GM20431 (cell line): Measurements from ENCODE around the gene UNC13B.
"Not testable (repeated sequence)": the region's sequence is repeated elsewhere in the genome, so short reads cannot be mapped to it uniquely, and the experiment has no call there.

Source experiments
- in situ Hi-C: fragments of 300-500 bp; cut with MseI, MboI; formaldehyde crosslinking; loops from one replicate; pipeline ENCODE4 v1.15.0; 2020; ENCODE audit warnings: low sequenced_read_pairs; ENCODE audit not compliant: unreplicated experiment

Gene UNC13B

DNA sequence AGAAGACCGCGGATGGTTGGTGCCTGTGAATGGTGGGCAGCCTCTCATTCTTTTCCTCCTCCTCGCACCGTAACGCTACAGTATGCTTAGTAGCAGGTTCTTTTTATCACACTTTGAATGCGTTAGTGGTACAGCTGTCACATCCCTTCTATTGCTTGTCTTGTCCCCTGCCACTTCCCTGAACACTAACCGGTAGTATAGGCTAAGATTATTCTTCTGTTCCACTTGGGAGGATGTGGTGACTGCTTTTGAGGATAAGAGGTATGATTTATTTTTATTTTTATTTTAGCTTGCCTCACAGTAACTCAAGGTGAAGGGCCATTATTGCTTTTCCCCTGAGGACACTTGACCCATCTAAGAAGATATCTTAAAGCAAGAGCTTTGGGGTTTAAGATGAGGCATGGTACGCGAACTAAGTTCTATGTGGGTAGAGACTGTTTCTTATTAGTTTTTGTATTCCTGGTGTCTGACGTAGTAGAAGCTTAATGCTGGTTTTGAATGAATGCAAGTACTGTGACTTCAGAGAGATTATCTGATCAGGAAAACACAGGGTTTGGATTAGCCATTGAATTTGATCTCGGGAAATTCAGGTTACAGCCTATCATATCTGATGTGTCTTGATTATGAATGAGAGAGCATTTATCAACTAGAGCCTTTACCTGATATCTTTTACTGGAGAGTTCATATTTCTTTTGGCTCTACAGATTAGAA lies 951 bp downstream of the UNC13B start:
- in situ Hi-C loops: no loop called here

- in situ Hi-C loops: no loop called here
Measured at GRCh38 chr9:35163413-35163812, 1.6 kb downstream of the UNC13B start.

DNA sequence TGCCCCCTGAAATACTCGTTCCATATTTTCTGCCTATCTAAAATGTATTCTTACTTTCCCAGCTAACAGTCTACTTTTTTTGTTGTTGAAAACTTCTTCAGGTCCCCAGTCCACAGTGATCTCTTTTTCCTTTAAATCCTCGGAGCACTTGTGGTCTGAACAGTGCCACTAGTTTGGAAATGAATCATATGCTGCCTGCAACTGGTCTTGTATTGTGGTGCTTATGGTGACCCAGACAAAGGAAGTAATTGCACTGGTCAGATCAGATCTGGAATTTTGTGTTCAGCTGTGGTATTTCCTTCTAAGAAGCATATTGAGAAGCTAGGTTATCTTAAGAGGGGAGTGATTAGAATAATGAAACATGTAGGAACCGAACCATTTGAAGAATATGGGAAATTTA lies 2.9 kb downstream of the UNC13B start:
- in situ Hi-C loops: no loop called here

DNA sequence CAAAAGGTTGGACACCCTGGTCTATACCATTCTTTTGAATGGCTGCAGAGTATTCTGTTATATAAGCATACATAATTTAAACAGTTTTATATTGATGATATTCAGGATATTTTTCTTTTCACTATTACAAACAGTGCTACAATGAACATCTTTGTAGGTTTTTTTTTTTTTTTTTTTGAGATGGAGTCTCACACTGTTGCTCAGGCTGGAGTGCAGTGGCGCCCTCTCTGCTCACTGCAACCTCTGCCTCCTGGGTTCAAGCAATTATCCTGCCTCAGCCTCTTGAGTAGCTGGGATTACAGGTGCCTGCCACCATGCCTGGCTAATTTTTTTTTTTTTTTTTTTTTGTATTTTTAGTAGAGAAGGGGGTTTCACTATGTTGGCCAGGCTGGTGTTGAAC lies 5.6 kb downstream of the UNC13B start:
- in situ Hi-C loops: not testable (repeated sequence)

DNA sequence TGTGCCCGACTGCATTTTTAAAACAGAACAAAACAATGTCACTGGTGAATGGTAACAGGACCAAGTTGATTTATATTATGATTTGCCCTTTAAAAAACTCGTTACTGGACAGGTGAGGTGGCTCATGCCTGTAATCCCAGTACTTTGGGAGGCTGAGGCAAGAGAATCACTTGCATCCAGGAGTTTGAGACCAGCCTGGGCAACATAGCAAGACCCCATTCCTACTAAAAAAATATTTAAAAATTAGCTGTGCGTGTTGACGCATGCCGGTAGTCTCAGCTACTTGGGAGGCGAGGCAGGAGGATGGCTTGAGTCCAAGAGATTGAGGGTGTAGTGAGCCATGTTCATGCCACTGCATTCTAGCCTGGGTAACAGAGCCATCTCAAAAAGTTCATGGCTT lies 7.2 kb downstream of the UNC13B start:
- in situ Hi-C loops: no loop called here

DNA sequence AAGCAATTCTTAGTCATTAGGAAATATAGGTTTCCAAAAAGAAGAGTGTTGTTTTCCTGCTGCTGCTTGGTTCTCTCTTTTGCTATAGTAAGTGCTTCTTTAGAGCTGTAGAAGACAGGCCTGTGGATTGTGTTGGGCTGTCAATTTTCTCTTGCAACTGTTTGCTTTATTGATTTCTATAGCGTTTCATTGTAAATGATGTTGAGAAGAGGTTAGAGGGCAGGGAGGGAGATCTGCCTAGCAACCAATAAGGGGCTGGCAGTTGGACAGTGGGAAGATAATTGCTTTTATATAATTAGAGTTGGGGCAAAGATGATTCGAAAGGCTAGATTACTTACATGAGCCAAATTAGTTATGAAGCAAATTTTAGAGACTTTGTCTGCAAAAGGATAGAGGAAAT lies 11.1 kb downstream of the UNC13B start:
- in situ Hi-C loops: no loop called here

DNA sequence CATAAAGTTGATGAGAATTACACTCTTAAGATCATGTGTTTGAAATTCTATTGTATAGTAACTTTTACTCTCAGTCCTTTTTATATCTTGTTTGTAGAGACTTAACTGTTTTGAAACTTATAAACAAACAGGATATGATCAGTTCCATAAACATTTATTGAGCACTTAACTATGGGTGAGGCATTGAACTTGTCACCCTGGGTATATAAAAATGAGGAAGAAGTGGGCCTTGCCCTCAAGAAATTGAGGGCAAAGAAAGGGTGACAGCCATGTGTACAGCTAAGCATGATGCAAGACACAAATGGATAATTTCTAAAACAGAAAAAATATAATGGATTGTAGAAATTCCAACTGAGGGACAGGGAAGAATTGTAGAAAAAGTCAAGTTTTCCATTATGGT lies 15.7 kb downstream of the UNC13B start:
- in situ Hi-C loops: no loop called here

DNA sequence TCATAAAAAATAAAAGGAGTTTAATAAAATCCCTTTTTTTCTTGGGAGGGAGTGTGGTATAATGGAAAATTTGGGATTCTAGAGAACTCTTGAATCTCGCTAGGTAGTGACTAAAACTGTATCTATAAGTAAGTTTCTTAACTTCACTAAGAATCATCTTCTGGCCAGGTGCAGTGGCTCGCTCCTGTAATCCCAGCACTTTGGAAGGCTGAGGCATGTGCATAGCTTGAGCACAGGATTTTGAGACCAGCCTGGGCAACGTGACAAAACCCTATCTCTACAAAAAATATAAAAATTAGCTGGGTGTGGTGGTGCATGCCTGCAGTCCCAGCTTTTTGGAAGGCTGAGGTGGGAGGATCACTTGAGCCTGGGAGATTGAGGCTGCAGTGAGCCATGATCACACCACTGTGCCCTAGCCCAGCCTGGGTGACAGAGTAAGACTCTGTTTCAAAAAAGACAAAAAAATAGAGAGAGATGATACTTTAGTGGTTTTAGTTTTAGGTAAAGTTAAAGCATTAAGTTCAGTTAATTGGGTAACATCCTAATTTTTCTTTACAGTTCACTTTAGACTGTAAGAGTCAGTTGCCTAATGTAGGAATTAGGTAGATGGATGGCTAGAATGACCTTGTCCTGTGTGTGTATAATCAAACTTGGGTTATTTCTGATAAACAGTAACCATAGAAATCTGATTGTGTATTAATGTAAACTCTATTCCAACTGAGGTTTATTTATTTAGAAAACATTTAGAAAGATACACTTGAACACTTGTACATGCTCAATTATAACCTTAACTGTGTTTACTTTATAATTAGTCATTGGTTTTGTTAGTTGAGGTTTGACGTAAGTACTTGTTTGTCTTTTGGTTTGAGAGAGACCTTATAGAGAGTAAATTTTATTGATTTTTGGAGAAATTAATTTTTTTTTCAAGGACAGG lies 17.8 kb downstream of the UNC13B start:
- in situ Hi-C loops: no loop called here

GRCh38 chr9:35180801-35181200 lies 19.0 kb downstream of the UNC13B start:
- in situ Hi-C loops: no loop called here

GRCh38 chr9:35182401-35182800 lies 20.6 kb downstream of the UNC13B start:
- in situ Hi-C loops: not testable (repeated sequence)

DNA sequence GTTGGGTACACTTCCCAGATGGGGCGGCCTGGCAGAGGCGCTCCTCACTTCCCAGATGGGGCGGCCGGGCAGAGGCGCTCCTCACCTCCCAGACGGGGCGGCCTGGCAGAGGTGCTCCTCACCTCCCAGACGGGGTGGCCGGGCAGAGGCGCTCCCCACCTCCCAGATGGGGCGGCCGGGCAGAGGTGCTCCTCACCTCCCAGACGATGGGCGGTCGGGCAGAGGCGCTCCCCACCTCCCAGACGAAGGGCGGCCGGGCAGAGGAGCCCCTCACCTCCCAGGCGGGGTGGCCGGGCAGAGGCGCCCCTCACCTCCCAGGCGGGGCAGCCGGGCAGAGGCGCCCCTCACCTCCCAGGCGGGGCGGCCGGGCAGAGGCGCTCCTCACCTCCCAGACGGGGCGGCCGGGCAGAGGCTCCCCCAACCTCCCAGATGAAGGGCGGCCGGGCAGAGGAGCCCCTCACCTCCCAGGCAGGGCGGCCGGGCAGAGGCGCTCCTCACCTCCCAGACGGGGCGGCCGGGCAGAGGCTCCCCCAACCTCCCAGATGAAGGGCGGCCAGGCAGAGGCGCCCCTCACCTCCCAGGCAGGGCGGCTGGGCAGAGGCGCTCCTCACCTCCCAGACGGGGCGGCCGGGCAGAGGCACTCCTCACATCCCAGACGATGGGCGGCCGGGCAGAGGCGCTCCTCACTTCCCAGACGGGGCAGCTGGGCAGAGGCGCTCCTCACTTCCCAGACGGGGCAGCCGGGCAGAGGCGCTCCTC lies 21.4 kb downstream of the UNC13B start:
- in situ Hi-C loops: not testable (repeated sequence)

DNA sequence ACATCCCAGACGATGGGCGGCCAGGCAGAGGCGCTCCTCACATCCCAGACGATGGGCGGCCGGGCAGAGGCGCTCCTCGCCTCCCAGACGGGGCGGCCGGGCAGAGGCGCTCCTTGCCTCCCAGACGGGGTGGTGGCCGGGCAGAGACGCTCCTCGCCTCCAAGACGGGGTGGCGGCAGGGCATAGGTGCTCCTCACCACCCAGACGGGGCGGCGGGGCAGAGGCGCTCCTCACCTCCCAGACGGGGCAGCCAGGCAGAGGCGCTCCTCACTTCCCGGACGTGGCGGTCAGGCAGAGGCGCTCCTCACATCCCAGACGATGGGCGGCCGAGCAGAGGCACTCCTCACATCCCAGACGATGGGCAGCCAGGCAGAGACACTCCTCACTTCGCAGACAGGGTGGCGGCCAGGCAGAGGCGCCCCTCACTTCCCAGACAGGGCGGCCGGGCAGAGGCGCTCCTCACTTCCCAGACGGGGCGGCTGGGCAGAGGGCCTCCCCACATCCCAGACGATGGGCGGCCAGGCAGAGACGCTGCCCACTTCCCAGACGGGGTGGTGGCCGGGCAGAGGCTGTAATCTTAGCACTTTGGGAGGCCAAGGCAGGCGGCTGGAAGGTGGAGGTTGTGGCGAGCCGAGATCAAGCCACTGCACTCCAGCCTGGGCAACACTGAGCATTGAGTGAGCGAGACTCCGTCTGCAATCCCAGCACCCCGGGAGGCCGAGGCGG lies 22.1 kb downstream of the UNC13B start:
- in situ Hi-C loops: not testable (repeated sequence)

DNA sequence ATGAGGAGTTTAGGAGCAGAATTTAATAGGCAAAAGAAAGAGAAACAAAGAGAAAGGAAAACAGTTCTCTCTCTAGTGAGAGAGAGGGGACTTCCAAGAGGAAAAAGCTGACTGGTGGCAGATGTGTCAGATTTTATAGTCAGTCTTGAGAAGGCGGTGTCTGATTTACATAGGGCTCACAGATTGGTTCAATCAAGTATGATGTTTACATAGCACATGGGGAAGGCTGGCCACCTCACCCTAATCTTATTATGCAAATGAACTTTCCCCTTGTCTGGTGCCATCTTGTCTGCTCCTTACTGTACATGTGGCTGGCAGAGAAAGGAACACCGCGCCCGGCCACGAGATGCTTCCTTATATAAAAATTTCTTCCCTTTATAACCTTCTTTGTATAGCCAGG lies 24.7 kb downstream of the UNC13B start:
- in situ Hi-C loops: no loop called here

DNA sequence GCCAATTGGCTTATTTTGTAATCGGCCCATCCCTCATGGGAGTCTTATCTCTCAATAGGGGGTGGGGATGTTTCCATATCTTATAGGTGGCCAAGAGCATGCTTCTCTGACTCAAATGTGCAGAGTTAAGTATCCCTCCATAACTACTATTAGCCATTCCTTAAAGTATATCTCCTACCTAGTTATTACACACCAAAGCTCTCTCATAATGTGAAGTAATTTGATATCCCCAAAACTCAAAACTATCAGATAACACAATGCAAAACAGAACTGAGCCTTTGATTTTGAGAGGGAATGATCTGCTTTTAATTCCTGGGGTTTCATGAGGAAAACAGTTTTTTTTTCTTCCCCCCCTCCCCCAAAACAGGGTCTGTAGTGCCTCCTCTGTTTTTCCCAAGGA lies 28.4 kb downstream of the UNC13B start:
- in situ Hi-C loops: no loop called here

- in situ Hi-C loops: no loop called here
Measured at GRCh38 chr9:35191105-35191504, 29.3 kb downstream of the UNC13B start.

GRCh38 chr9:35193762-35194161 lies 32.0 kb downstream of the UNC13B start:
- in situ Hi-C loops: no loop called here

DNA sequence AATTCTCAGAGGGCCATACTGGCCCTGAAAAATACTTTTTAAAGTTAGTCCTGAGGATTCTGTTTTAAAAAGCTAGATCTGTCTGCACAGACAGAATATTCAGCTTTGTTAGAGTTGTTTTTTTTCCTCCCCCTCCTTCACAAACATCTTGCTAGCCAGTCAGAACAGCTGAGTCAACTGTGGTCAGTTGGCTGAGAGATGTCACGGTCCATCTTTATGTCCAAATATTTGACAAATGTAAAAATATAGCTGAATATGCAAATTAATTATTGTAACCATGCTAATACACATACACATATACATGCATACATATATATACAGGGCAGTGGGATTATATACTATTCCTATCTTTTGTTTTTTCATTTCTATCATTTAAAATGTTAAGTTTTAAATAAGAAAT lies 33.9 kb downstream of the UNC13B start:
- in situ Hi-C loops: no loop called here

GRCh38 chr9:35198191-35198590 lies 36.4 kb downstream of the UNC13B start:
- in situ Hi-C loops: no loop called here

DNA sequence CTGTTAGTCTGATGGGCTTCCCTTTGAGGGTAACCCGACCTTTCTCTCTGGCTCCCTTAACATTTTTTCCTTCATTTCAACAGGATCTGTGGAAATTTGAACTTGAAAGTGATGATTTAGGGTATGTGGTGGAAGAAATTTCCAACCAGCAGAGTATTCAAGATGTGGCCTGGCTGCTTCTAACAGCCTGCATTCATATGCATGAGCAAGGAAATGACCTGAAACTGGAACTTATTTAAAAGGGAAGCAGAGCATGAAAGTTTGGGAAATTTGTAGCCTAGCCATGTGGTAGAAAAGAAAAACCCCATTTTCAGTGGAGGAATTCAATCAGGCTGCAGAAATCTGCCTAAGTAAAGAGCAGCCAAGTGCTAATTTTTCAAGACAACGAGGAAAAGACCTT lies 41.7 kb downstream of the UNC13B start:
- in situ Hi-C loops: no loop called here

DNA sequence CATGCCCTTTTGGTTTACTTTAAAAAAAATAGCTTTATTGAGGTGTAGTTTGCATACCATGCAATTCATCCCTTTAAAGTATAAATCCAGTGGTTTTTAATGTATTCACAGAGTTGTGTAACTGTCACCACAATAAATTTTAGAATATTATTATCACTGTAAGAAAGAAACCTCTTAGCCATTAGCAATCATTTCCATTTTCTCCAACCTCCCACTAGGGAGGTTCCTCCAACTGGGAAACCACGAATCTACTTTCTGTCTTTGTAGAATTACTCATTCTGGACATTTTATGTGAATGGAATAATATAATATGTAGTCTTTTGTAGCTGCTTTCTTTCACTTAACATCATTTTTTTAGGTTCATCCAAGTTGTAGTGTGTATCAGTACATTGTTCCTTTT lies 43.5 kb downstream of the UNC13B start:
- in situ Hi-C loops: no loop called here
